ENCODE data around the gene SPARCL1. TPM values are rescaled to one million over a fixed set of nuclear protein-coding genes. Genes with fewer than 3 reads are reported as not detected.

The SPARCL1 gene
- total and polyA plus RNA-seq, 9 of the 15 experiments (the other 6 are each of a cell fraction or from before 2014, with no cell fraction given) = 0.03 to 0.71 (median 0.05) TPM; not detected in 3

GRCh38 chr4:87497578-87497977, 31.6 kb downstream of the SPARCL1 start:
- no peak for FAIRE-seq
- in situ Hi-C loops (cut with MboI) = no loop called here
- TF ChIP-seq CCAR2 (IDR thresholded peaks at IDR 0.05; ENCODE audit: low read depth, low read length) (no peak), THAP12 (CRISPR knock-in tag; IDR thresholded peaks at IDR 0.05) (no peak), ATF3 (IDR thresholded peaks at IDR 0.05) (no peak), ATF3 (CRISPR knock-in tag; conservative IDR thresholded peaks at IDR 0.05) (no peak), HDGF (IDR thresholded peaks at IDR 0.05) (no peak), EP400 (IDR thresholded peaks at IDR 0.05) (no peak)
- no peaks in the 10 kb centered on the region; a peak in 1 of 5 replicates for H3K27me3 ChIP-seq (ENCODE audit: control insufficient read depth in 2 of 2, insufficient read depth in 2 of 2, low read length in 2 of 2)
- DNase-seq (ENCODE audit: extremely low read depth in 1 of 4, low spot score in 3 of 4) = no peak
- H2AFZ ChIP-seq (ENCODE audit: low read depth, low read length) = no peak overlapping the region
- no peaks in the 10 kb centered on the region for H3K79me2 ChIP-seq (ENCODE audit: control insufficient read depth, insufficient read depth, low read length)
- H3K4me1 ChIP-seq (replicated peaks in 1 of 2; ENCODE audit: control insufficient read depth in 2 of 2, insufficient read depth in 2 of 2, low read length in 2 of 2) = no peaks in the 10 kb centered on the region
- no peak overlapping the region for H3K4me2 ChIP-seq (ENCODE audit: insufficient read depth, low read length)
- ChIA-PET POLR2A (interaction anchor here (0.5 kb wide), 1 partner anchor 174 kb away, joined by 3 read pairs; no protein-coding TSS in a partner anchor), CTCF (ENCODE audit: low intra/inter-chr PET ratio) (no interaction called here)
- no peaks in the 10 kb centered on the region for H3K36me3 ChIP-seq (ENCODE audit: control insufficient read depth, insufficient read depth, low read length)
- H4K20me1 ChIP-seq (replicated peaks; ENCODE audit: control insufficient read depth, insufficient read depth, low read length) = no peaks in the 10 kb centered on the region
- no peak overlapping the region for H3K9ac ChIP-seq (ENCODE audit: insufficient read depth in 1 of 2, low read depth in 2 of 2, low read length in 2 of 2)
- intact Hi-C loops (cut with micrococcal nuclease) = loop anchor here (5.0 to 10.0 kb wide), 2 partner anchors 350 to 717 kb away; no protein-coding TSS in a partner anchor
- WGBS (ENCODE audit: insufficient coverage, low coverage, missing lambda C conversion rate) = 19% methylated on average over 3 of the region's 3 CpGs
- no TSS peak for BruUV-seq (replicated peaks)
- no peak overlapping the region for H3K27ac ChIP-seq (ENCODE audit: extremely low read depth, low read depth, low read length)
- no peaks in the 10 kb centered on the region for H3K9me3 ChIP-seq (replicated peaks; ENCODE audit: control insufficient read depth, insufficient read depth, low read depth, low read length)
- ATAC-seq = no peak
- H3K9me1 ChIP-seq (ENCODE audit: control insufficient read depth, insufficient read depth, low read length) = no peaks in the 10 kb centered on the region
- H3K4me3 ChIP-seq = no peak overlapping the region

Data from K562 (cell line).